Measurements from ENCODE around the gene SNAPC3. TPM values are rescaled to one million over a fixed set of nuclear protein-coding genes. Genes with fewer than 3 reads are reported as not detected.

Gene SNAPC3
- total RNA-seq, 1 donor, result 7.6 TPM

DNA sequence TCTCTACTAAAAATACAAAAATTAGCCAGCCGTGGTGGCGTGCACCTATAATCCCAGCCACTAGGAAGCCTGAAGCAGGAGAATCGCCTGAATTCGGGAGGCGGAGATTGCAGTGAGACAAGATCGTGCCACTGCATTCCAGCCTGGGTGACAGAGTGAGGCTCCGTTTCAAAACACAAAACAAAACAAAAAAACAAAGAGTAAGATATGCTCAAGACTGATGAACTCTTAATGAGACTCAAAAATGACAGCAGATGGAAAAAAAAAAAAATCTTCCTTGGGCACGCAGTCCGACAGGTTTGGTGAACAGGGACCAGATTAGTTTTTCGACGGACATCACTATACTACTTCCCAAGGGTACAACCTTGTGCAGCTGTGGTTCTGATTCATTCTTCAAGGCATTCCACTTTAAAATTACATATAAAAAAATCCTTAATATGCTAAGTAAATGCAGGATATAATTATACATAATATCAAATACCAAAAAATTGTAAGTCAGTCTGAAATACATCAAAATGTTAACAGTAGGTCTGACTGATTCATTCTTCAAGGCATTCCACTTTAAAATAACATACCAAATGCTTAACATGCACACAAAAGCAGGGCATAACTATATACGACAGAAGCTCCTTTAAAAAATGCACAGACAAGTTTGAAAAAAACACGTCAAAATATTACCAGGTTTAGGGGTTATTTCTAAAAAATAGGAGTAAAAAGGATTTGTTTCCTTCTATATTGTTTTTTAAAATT is 75.7 kb downstream of the SNAPC3 start:
- no peaks in the 10 kb centered on the region for H3K27me3 ChIP-seq (ENCODE audit: insufficient read depth, low read length)
- no peak overlapping the region for H3K4me3 ChIP-seq (ENCODE audit: low read length)
- no peaks in the 10 kb centered on the region for H3K4me1 ChIP-seq (ENCODE audit: insufficient read depth, low read length)
- no peaks in the 10 kb centered on the region for H3K9me3 ChIP-seq (ENCODE audit: low read depth, low read length)

DNA sequence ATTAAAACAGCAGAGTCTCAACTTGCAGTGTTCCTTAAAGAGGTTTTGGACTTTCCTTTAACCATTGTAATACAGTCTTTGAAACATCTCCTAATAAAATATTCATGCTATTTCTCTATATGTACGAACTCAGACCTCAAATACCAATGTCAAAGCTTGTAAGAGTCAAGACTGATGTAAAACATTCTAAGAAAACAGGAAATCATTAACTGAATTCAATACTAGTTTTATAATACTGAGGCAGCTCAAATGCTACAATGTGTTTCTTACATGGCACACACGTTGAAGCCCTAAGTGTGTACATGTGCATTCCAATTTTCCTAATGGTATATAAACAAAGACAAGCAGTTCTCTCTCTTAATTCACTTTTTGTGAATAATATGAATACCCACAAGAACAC is 76.5 kb downstream of the SNAPC3 start:
- Histone ChIP-seq H3K27me3 (ENCODE audit: insufficient read depth, low read length) (no peaks in the 10 kb centered on the region), H3K9me3 (ENCODE audit: low read depth, low read length) (no peaks in the 10 kb centered on the region), H3K4me1 (ENCODE audit: insufficient read depth, low read length) (no peaks in the 10 kb centered on the region), H3K4me3 (ENCODE audit: low read length) (no peak overlapping the region)

GRCh38 chr9:15501179-15501578 is 78.5 kb downstream of the SNAPC3 start:
- no peak overlapping the region for H3K4me3 ChIP-seq (ENCODE audit: low read length)
- no peaks in the 10 kb centered on the region for H3K9me3 ChIP-seq (ENCODE audit: low read depth, low read length)
- H3K4me1 ChIP-seq (ENCODE audit: insufficient read depth, low read length), result no peaks in the 10 kb centered on the region
- no peaks in the 10 kb centered on the region for H3K27me3 ChIP-seq (ENCODE audit: insufficient read depth, low read length)

DNA sequence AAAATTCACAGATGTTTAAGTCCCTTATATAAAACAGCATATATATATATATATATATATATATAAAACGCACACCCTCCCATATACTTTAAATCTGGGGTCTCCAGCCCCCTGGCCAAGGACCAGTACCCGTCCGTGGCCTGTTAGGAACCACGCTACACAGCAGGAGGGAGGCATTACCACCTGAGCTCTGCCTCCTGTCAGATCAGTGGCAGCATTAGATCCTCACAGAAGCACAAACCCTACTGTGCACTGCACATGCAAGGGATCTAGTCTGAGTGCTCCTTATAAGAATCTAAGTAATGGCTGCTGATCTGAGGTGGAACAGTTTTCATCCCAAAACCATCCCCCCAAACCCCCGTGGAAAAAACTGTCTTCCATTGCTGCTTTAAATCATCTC is 79.1 kb downstream of the SNAPC3 start:
- Histone ChIP-seq H3K9me3 (ENCODE audit: low read depth, low read length) (no peaks in the 10 kb centered on the region), H3K27me3 (ENCODE audit: insufficient read depth, low read length) (no peaks in the 10 kb centered on the region), H3K4me3 (ENCODE audit: low read length) (no peak overlapping the region), H3K4me1 (ENCODE audit: insufficient read depth, low read length) (no peaks in the 10 kb centered on the region)

- Histone ChIP-seq H3K4me1 (ENCODE audit: insufficient read depth, low read length) (peaks cover 12% of the 10 kb centered on the region), H3K9me3 (ENCODE audit: low read depth, low read length) (no peaks in the 10 kb centered on the region), H3K4me3 (ENCODE audit: low read length) (no peak overlapping the region), H3K27me3 (ENCODE audit: insufficient read depth, low read length) (no peaks in the 10 kb centered on the region)
Measured at GRCh38 chr9:15505921-15506320, 83.2 kb downstream of the SNAPC3 start.

- peaks cover 19% of the 10 kb centered on the region for H3K4me1 ChIP-seq (ENCODE audit: insufficient read depth, low read length)
- H3K9me3 ChIP-seq (ENCODE audit: low read depth, low read length), result no peaks in the 10 kb centered on the region
- H3K27me3 ChIP-seq (ENCODE audit: insufficient read depth, low read length), result no peaks in the 10 kb centered on the region
- H3K4me3 ChIP-seq (ENCODE audit: low read length), result peak overlapping the region; percentile 83
Measured at GRCh38 chr9:15509931-15510788, 87.5 kb downstream of the SNAPC3 start.

GRCh38 chr9:15510789-15511575 is 88.3 kb downstream of the SNAPC3 start, which contains the start of gene PSIP1:
TSS of gene PSIP1 (minus strand) at chr9:15510970. CDS start at chr9:15510188, 782 bp downstream.
- peaks cover 19% of the 10 kb centered on the region for H3K4me1 ChIP-seq (ENCODE audit: insufficient read depth, low read length)
- no peaks in the 10 kb centered on the region for H3K9me3 ChIP-seq (ENCODE audit: low read depth, low read length)
- H3K4me3 ChIP-seq (ENCODE audit: low read length), result peak within 1 kb of the TSS; percentile 83

More at GRCh38 chr9:15510789-15511575, 88.3 kb downstream of the SNAPC3 start, which contains the start of gene PSIP1:
- no peaks in the 10 kb centered on the region for H3K27me3 ChIP-seq (ENCODE audit: insufficient read depth, low read length)

Other genes starting within 250 kb of the SNAPC3 start
- gene TTC39B, start 115.7 kb upstream of the SNAPC3 start, total RNA-seq, result 21.0 TPM
- 113 TPM for gene PSIP1, start 88.1 kb downstream of the SNAPC3 start, total RNA-seq
- 1.3 TPM for gene CCDC171, start 130.2 kb downstream of the SNAPC3 start, total RNA-seq